WTC11 (cell line): ENCODE results near the gene DUSP2. TPM values are rescaled to one million over a fixed set of nuclear protein-coding genes. Genes with fewer than 3 reads are reported as not detected.
A peak's percentile ranks its signal among the peaks of the same experiment; 100 is the strongest.

Experiments
- ATAC-seq: fragments of 200-7000 bp; cut with Tn5 transposase; 2 replicates; pipeline ENCODE4 v1.10.0; 2021; ENCODE audit warnings: mild to moderate bottlenecking, moderate library complexity
- CTCF ChIA-PET: fragments of 300-600 bp; sonication (Branson Sonifier 250); formaldehyde crosslinking; loops from one replicate; lab custom pipeline; 2021; ENCODE audit warnings: antibody characterized with exemption; lab: Charles Lee
- POLR2A ChIA-PET: fragments of 350-600 bp; sonication (Branson Sonifier 250); formaldehyde crosslinking; loops from one replicate; lab custom pipeline; 2021; ENCODE audit warnings: antibody characterized with exemption; lab: Charles Lee
- DNase-seq: peaks from one replicate; pipeline ENCODE4 v3.0.0; 2021; ENCODE audit warnings: low spot score
- H3K27ac Mint-ChIP-seq: 2 replicates; pipeline ENCODE4 v1.8.0; 2021; ENCODE audit warnings: mixed read lengths
- H3K27me3 Mint-ChIP-seq: 2 replicates; pipeline ENCODE4 v1.8.0; 2021; ENCODE audit warnings: low read depth, mild to moderate bottlenecking, moderate library complexity, mixed read lengths
- H3K36me3 Mint-ChIP-seq: 2 replicates; pipeline ENCODE4 v1.8.0; 2021; ENCODE audit warnings: mixed read lengths
- H3K4me1 Mint-ChIP-seq: 2 replicates; pipeline ENCODE4 v1.8.0; 2022; ENCODE audit warnings: mixed read lengths
- H3K4me3 Mint-ChIP-seq: 2 replicates; pipeline ENCODE4 v1.8.0; 2021; ENCODE audit warnings: mild to moderate bottlenecking, moderate library complexity, mixed read lengths
- H3K9me3 Mint-ChIP-seq: 2 replicates; pipeline ENCODE4 v1.8.0; 2021; ENCODE audit warnings: mixed read lengths
- ARID4B ChIP-seq: sonication (generic); formaldehyde crosslinking; IDR thresholded peaks from 2 replicates; pipeline ENCODE4 v1.8.0; 2023; ENCODE audit warnings: missing genetic modification reagents, mild to moderate bottlenecking, borderline replicate concordance
- ATF1 ChIP-seq: sonication (generic); formaldehyde crosslinking; IDR thresholded peaks from 2 replicates; pipeline ENCODE4 v1.8.1; 2023; ENCODE audit warnings: mild to moderate bottlenecking, moderate library complexity, missing genetic modification reagents
- CREM ChIP-seq: sonication (generic); formaldehyde crosslinking; IDR thresholded peaks from 2 replicates; pipeline ENCODE4 v1.8.1; 2022; ENCODE audit warnings: mild to moderate bottlenecking, missing genetic modification reagents, moderate library complexity
- CTCF ChIP-seq: fragments of 200-600 bp; IDR thresholded peaks from 2 replicates; pipeline ENCODE4 v1.8.0; 2022; ENCODE audit warnings: antibody characterized with exemption
- ERG ChIP-seq: fragments of 250-450 bp; sonication (Bioruptor Pico); IDR thresholded peaks from 2 replicates; pipeline ENCODE4 v1.8.0; 2021; ENCODE audit warnings: mild to moderate bottlenecking
- HMGXB4 ChIP-seq: sonication (generic); formaldehyde crosslinking; IDR thresholded peaks from 2 replicates; pipeline ENCODE4 v1.8.1; 2023; ENCODE audit warnings: mild to moderate bottlenecking, moderate library complexity, missing genetic modification reagents
- MYBL2 ChIP-seq: sonication (generic); formaldehyde crosslinking; IDR thresholded peaks from 2 replicates; pipeline ENCODE4 v1.8.1; 2023; ENCODE audit warnings: mild to moderate bottlenecking, moderate library complexity, missing genetic modification reagents
- PRRX2 ChIP-seq: fragments of 250-450 bp; sonication (Bioruptor Pico); IDR thresholded peaks from 2 replicates; pipeline ENCODE4 v1.8.0; 2021; ENCODE audit warnings: mild to moderate bottlenecking
- ZNF232 ChIP-seq: sonication (generic); formaldehyde crosslinking; IDR thresholded peaks from 2 replicates; pipeline ENCODE4 v1.8.0; 2022; ENCODE audit warnings: mild to moderate bottlenecking, missing genetic modification reagents
- ZNF396 ChIP-seq: fragments of 250-450 bp; sonication (Bioruptor Pico); IDR thresholded peaks from 2 replicates; pipeline ENCODE4 v1.8.0; 2021; ENCODE audit warnings: mild to moderate bottlenecking, moderate library complexity, borderline replicate concordance
- ZNF423 ChIP-seq: fragments of 250-450 bp; sonication (Bioruptor Pico); IDR thresholded peaks from 2 replicates; pipeline ENCODE4 v2.1.2; 2022; ENCODE audit warnings: mild to moderate bottlenecking, moderate library complexity
- total RNA-seq: library from RNA; stranded (reverse); gene quantifications from 3 replicates; pipeline ENCODE4 v1.2.3, GENCODE V29; 2021
- TF ChIP-seq, protein P1 (sequence below): sonication (generic); formaldehyde crosslinking; IDR thresholded peaks from 2 replicates; pipeline ENCODE4 v1.8.0; 2023; ENCODE audit warnings: missing genetic modification reagents
- TF ChIP-seq, protein P2 (sequence below): sonication (generic); formaldehyde crosslinking; IDR thresholded peaks from 2 replicates; pipeline ENCODE4 v1.8.0; 2022; ENCODE audit warnings: mild to moderate bottlenecking, missing genetic modification reagents
- TF ChIP-seq, protein P3 (sequence below): sonication (generic); formaldehyde crosslinking; IDR thresholded peaks from 2 replicates; pipeline ENCODE4 v1.8.1; 2023; ENCODE audit warnings: mild to moderate bottlenecking, missing genetic modification reagents

The DUSP2 gene
- total RNA-seq, 1 experiment from 2014 or later: 4.7 TPM

DNA sequence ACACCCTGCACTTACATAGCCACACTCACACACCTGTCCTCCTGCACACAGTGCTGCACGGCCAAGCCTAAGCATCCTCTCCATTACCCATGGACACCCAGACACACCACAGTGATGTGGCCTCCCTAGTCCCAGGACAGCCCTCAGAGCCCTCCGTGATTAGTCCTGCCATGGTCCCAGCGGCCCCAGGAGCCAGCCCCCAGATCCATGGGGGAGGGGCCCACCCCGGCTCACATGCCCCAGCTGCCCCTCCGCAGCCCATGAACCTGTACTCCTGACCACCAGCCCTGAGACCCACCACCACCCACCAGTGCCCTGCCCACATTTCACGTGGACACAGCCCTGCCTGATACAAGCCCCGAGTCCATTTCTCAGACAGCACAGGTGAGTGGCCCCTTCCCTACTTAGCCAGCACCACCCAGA is 8.1 kb upstream of the DUSP2 start (continued):
- TF ChIP-seq ARID4B (CRISPR knock-in tag) (no peak), PRRX2 (no peak), MYBL2 (CRISPR knock-in tag) (no peak), ERG (CRISPR knock-in tag) (no peak)
- TF ChIP-seq, protein P1, sequence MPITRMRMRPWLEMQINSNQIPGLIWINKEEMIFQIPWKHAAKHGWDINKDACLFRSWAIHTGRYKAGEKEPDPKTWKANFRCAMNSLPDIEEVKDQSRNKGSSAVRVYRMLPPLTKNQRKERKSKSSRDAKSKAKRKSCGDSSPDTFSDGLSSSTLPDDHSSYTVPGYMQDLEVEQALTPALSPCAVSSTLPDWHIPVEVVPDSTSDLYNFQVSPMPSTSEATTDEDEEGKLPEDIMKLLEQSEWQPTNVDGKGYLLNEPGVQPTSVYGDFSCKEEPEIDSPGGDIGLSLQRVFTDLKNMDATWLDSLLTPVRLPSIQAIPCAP (CRISPR knock-in tag): no peak
- TF ChIP-seq, protein P2, sequence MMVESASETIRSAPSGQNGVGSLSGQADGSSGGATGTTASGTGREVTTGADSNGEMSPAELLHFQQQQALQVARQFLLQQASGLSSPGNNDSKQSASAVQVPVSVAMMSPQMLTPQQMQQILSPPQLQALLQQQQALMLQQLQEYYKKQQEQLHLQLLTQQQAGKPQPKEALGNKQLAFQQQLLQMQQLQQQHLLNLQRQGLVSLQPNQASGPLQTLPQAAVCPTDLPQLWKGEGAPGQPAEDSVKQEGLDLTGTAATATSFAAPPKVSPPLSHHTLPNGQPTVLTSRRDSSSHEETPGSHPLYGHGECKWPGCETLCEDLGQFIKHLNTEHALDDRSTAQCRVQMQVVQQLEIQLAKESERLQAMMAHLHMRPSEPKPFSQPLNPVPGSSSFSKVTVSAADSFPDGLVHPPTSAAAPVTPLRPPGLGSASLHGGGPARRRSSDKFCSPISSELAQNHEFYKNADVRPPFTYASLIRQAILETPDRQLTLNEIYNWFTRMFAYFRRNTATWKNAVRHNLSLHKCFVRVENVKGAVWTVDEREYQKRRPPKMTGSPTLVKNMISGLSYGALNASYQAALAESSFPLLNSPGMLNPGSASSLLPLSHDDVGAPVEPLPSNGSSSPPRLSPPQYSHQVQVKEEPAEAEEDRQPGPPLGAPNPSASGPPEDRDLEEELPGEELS (CRISPR knock-in tag): no peak
- TF ChIP-seq, all 79 proteins: peak for 0

DNA sequence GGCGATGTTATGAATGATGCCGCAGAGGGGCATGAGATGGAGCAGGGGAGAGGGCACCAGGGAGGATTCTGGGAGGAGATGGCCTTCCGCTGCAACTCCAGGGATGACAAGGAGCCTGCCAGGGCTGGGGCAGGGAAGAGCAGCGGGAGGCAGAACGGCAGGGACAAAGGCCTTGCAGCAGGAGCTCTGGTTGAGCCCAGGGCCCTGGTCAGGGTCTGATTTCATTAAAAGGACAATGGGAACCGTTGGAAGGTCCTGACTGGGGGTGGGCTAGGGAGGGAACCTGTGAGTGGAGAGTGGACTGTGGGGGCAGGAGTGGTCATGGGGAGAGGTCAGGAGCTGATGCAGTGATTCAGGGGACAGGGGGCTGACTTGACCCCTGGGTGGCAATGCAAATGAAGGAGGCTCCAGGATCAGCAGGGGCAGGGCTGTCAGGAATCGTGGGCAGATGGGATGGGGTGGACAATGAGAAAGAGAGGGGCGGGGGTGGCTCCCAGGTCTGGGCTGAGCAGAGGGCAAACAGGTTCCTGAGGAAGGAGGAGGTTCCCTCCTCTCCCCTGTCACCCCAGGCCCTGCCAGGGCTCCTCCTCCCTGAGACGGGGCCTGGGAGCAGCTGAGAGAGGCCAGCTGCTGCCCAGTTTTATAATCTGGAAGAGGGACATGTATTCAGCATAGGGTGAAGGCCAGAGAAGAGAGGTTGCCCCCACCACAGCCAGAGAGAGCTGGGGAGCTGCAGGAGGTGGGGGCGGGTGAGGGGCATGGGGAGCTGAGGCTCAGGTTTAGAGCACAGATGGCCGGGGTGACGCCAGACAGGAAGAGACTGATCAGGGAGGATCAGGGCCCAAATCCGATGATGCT is 7.3 kb upstream of the DUSP2 start:
- Mint-ChIP-seq H3K27ac (peak overlapping the region; percentile 37), H3K27me3 (peaks cover 4% of the 10 kb centered on the region; the same call in 1 of the 2 replicates), H3K9me3 (no peaks in the 10 kb centered on the region), H3K36me3 (no peaks in the 10 kb centered on the region), H3K4me1 (peaks cover 31% of the 10 kb centered on the region), H3K4me3 (no peak overlapping the region)
- TF ChIP-seq CTCF (no peak), HMGXB4 (CRISPR knock-in tag) (no peak), ATF1 (CRISPR knock-in tag) (no peak), ZNF423 (peak; percentile 62), ZNF396 (no peak), CREM (CRISPR knock-in tag) (no peak), ZNF232 (CRISPR knock-in tag) (no peak)
- TF ChIP-seq, protein P3, sequence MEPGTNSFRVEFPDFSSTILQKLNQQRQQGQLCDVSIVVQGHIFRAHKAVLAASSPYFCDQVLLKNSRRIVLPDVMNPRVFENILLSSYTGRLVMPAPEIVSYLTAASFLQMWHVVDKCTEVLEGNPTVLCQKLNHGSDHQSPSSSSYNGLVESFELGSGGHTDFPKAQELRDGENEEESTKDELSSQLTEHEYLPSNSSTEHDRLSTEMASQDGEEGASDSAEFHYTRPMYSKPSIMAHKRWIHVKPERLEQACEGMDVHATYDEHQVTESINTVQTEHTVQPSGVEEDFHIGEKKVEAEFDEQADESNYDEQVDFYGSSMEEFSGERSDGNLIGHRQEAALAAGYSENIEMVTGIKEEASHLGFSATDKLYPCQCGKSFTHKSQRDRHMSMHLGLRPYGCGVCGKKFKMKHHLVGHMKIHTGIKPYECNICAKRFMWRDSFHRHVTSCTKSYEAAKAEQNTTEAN: no peak
- DNase-seq (no peak), ATAC-seq (peak; percentile 9)
- ChIA-PET POLR2A (interaction anchor here (0.7 to 0.9 kb wide), 3 partner anchors 14 to 183 kb away, joined by 3 to 6 read pairs (median 3); partner anchors contain the start of genes ASTL and NCAPH), CTCF (interaction anchor here (0.6 to 3.1 kb wide), 10 partner anchors 10 to 160 kb away, joined by 3 to 19 read pairs (median 6); partner anchors contain the start of genes ADRA2B and ASTL)
